DMS79 (cell line): ENCODE measurements around the gene CLDN18.

Experiments used
- DNase-seq: peaks from one replicate; lab custom pipeline; 2025; lab: John Stamatoyannopoulos, UW

CLDN18 gene

DNA sequence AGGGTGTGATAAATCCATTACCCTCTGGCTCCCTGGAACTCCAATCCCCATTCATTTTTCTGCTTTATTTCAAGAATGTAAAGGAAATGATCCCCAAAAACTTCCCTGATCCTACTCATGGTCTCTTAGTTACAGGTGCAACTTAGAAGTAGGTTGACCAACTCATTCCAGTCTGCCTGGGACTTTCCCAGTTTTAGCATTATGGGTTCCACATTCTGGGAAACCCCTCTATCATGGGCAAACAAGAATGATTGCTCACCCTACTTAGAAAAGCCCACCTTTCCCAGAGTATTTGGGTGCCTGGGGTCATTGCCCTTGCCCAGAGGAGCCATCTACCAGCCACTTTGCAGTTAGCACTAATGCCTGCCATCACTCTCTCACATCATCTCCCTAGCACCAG lies 15.6 kb downstream of the CLDN18 start:
- DNase-seq = no peak

GRCh38 chr3:138027821-138028220 lies 17.9 kb downstream of the CLDN18 start:
- DNase-seq = no peak

GRCh38 chr3:138030734-138031280 lies 20.8 kb downstream of the CLDN18 start:
- no peak for DNase-seq

- no peak for DNase-seq
Observed at GRCh38 chr3:138031536-138031935, 21.6 kb downstream of the CLDN18 start.

- no peak for DNase-seq
Observed at GRCh38 chr3:138032567-138032966, 22.6 kb downstream of the CLDN18 start.

DNA sequence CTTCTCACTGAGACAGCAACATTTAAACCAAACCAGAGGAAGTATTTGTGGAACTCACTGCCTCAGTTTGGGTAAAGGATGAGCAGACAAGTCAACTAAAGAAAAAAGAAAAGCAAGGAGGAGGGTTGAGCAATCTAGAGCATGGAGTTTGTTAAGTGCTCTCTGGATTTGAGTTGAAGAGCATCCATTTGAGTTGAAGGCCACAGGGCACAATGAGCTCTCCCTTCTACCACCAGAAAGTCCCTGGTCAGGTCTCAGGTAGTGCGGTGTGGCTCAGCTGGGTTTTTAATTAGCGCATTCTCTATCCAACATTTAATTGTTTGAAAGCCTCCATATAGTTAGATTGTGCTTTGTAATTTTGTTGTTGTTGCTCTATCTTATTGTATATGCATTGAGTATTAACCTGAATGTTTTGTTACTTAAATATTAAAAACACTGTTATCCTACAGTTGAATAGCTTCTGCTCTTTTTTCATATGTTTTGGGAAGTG lies 23.3 kb downstream of the CLDN18 start:
- DNase-seq = no peak

DNA sequence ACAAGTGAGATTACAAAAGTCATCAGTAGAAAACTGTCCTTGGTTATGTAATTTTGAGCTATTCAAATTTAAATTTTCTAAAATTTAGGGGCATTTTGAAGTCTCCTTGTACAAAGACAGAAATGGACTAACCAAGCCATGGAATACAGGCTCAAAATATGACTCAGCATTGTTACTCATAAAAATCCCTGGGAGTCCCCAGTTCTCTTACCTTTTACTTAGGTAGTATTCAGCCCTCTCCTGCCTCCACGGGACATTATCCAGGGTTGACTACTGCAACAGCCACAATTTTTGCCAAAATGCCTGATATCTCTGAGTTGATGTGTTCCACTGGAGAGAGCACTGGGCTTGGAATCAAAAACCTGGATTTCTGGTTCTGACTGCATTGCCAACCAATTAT lies 25.0 kb downstream of the CLDN18 start:
- no peak for DNase-seq

DNA sequence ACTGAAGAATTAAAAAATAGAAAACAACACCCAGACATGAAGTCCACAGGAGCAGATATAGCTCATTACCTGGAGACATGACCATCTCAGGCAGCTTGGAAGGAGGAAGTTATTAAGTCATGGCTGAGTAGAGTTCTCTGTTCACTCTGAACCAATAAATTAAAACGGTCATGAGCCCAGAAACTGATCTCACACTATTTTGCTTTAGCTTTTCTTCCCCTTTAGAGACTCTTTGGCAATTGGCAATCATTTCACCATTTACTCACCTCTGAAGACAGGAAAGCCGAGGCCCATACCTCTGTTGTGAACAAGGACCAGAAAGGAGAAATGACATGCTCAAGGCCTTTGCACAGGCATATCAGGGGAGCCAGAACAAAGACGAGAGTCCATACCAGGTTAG lies 26.6 kb downstream of the CLDN18 start:
- no peak for DNase-seq

DNA sequence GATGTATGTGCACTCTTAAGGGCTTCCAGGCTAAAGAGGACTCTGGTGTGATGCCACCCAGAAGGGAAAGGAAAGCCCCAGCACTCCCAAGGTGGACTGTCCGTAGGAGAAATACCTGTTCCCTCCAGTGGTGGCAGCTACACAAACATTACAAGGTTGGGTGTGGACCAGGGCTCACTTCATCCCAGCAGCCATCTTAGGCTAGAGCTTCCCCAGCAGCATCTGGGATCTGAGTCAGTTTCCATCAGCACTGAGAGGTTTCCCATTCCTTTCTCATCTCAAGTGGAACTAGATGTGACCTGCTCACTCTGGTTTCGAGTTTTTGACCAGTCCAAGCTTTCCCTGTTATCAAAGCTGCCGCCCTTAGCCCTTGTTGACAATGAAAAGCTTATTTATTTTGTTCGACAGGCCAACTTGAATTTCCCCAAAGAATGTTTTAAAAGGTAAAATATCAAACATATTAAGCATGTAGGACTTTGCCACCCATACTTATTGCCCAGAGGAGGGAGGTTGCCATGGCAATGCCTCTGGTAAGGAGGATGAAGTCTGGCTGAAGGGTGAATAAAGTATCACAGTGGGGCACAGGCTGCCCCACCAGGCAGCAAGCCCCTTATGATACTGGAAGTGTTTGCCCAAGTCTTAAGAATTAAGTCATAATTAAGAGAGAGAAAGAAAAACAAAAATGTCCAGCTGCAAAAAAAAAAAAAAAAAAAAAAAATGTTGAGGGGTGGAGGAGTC lies 28.9 kb downstream of the CLDN18 start:
- DNase-seq = no peak

DNA sequence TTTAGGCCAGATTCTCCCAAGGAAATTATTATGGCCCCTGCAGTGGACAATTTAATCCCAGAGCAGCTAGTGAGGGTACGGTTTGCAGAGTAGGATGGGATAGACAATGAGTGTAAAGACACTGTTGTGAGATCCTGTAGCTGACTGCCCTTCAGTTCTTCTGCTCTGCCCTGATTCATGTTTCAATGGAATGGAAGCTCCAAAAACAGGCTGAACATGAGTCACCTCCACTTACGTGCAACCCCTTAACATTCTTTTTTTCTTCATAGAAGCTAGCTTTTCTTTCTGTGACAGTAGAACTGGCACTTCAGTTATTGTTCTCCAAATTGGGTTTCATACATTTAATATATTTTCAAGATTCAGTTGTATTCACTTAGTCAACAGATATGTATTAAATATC lies 32.1 kb downstream of the CLDN18 start:
- DNase-seq = no peak

DNA sequence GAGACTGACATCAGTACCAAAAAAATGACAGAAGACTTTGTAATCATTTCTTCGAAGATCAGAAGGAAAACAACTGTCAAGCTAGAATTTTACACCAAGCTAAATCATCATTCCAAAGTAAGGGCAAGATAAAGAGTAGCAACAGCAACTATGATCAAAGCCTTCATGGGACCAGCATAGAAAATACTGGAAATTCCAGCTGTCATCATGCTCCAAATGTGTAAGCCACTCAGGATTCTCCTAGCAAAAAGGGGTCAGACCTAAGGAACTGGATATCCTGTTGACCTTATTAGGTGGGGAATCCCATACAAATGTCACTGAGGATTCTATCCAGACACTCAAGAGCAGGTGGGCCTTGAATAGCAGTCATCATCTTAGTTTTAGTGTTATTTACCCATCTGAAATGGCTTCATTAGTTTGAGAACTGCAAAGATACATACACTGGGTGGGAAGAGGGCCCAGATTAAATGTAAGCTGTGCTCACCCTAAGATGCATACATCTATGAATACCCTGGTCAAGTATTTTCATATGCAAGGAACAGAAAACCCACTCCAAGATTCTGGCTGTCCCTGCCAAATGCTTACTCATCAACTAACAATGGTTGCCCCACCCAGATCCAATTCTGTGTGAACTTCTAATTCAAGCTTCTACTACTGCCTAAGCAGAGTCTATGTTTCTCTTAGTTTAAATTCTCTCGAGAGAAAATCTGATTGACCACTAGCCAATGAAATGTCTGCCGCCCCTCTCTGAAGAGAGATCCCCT lies 33.5 kb downstream of the CLDN18 start:
- no peak for DNase-seq

DNA sequence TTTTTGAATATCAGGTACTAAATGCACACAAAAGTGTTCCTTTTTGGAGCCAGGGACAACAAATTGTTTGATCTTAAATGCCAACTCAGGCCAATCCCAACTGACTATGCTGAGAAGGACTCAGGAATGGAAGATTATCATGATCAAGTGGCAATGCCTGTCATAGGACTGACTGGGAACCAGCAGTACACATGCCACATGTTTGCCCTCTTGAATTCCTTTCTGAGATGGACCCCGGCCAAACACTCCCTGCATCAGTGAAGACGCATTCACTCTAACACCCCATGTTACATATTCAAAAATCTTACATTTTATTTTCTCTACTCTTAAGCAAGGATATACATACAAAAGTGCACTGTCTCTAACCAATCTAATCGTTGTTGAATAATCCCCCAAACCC lies 36.1 kb downstream of the CLDN18 start:
- DNase-seq = no peak

GRCh38 chr3:138046955-138047354 lies 37.0 kb downstream of the CLDN18 start:
- no peak for DNase-seq

- no peak for DNase-seq
Observed at GRCh38 chr3:138047596-138048158, 37.7 kb downstream of the CLDN18 start.

GRCh38 chr3:138049157-138049919 lies 39.4 kb downstream of the CLDN18 start:
- DNase-seq = no peak

DNA sequence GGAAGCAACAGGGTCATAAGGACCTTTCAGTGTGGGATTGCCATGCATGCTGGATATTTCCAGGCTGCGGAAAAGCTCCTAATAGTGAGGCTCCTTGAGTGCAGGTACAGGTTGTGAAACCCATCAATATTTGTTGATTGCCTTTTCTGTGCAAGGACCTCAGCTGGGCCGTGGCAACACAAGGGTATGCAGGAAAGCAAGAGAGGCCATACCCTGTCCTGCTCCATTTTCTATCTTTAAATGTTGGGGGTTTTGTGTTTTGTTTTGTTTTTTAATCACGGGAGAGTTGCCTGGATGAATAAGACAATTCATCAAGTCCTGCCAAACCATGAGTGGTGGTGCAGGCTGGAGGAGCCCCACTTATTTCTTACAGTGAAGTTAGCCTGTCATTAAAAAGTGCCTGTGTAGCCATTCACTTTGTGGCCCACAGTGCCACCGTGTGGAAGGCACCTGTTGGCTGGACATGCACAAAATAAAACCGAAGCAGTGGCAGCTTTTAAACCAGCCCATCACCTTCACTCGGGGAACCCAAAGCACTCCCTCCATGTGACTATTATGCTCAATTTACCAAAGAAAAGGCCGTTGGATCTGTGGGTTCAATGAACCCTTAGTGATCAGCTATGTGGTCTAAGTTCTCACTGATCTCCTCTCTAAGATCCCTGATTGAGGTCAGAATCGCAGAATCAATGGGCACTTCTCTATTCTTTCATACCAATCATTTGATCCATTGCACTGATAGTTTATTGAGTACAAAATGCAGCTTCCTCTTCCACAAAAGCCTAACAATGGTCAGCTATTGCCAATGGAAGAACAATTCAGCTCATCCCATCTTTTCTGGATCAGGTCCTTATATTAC lies 42.2 kb downstream of the CLDN18 start:
- no peak for DNase-seq

- DNase-seq = no peak
Observed at GRCh38 chr3:138054057-138054456, 44.1 kb downstream of the CLDN18 start.

DNA sequence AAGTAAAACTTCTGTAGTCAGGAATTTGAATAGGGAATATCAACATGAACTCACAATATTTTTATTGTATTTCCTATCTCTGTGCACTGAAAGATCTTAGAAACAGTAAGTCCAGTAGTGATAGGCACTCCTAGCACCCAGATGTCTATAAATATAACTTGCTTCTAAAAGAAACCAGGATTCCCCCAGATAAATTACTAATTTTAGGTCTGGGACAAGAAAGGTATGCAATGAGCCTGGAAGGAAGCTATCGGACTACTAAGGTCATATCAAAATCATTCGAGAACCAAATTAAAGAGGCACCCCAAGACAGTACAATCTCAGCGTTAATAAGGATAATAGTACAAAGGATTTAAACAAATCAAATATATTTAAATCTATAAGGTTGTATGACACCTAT lies 47.4 kb downstream of the CLDN18 start:
- no peak for DNase-seq

GRCh38 chr3:138059261-138059660 lies 49.3 kb downstream of the CLDN18 start:
- DNase-seq = no peak

- DNase-seq = no peak
Observed at GRCh38 chr3:138060792-138061191, 50.8 kb downstream of the CLDN18 start.

DNA sequence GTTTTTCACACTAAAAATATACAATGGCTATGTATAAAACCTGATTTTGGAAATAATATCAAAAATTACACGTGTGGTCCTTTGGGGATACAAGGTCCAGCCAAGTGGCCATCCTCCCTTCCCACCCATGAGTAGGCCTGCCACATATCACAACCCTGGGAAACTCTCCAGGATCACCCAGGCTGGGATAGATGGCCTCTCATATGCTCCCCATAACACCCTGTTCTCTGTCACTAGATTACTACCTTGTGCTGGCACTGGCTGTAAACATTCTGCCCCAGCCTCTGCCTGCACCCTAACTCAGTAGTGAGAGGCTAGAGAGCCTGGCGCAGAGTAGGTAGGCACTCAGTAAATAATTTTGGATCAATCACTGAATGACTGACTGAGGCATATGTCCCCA lies 52.1 kb downstream of the CLDN18 start:
- DNase-seq = no peak
